HG03354 (cell line): ENCODE results near the gene C10orf67.
A peak's percentile ranks its signal among the peaks of the same experiment; 100 is the strongest.
"Not testable (repeated sequence)": the region's sequence is repeated elsewhere in the genome, so short reads cannot be mapped to it uniquely, and the experiment has no call there.

Source experiments
- ATAC-seq: cut with Tn5 transposase; IDR thresholded peaks from one replicate; pipeline ENCODE4 v1.9.1; 2021; ENCODE audit warnings: mild to moderate bottlenecking; ENCODE audit not compliant: unreplicated experiment, poor library complexity, severe bottlenecking

C10orf67 gene

DNA sequence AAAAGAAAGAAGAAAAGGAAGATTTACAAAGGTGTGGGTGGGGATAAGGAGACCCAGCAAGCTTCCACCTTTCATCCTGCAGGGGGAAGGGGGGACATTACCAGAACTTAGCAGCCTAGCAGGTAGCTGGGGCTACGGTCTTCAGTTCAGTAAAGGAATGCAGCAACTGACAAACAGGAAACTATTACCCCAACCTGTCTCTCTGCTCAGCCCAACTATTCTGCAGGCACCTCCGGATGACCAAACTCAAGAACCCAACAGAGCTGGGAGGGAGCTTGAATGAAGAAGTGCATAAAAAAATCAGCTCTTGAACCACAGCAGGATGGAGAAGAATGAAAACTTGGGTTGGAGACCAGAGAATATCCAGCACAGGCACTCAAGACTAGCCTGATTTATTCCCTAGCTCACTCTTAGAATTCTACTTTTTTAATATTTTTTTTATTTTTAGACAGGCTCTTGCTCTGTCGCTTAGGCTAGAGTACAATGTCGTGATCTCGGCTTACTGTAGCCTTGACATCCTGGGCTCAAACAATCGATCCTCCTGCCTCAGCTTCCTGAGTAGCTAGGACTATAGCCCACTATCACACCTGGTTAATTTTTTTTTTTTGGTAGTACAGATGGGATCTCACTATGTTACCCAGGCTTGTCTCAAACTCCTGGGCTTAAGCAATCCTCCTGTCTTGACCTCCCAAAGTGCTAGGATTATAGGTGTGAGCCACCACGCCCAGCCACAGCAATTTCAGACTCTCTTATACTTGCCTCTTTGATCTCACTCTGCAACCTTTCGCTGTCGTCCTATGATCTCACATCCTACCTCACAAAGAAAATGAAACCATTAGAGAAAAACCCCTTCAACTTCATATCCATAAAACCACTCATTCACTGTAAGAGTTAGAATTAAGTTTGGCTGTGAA is 18.5 kb upstream of the C10orf67 start:
- peak; percentile 44 for ATAC-seq

DNA sequence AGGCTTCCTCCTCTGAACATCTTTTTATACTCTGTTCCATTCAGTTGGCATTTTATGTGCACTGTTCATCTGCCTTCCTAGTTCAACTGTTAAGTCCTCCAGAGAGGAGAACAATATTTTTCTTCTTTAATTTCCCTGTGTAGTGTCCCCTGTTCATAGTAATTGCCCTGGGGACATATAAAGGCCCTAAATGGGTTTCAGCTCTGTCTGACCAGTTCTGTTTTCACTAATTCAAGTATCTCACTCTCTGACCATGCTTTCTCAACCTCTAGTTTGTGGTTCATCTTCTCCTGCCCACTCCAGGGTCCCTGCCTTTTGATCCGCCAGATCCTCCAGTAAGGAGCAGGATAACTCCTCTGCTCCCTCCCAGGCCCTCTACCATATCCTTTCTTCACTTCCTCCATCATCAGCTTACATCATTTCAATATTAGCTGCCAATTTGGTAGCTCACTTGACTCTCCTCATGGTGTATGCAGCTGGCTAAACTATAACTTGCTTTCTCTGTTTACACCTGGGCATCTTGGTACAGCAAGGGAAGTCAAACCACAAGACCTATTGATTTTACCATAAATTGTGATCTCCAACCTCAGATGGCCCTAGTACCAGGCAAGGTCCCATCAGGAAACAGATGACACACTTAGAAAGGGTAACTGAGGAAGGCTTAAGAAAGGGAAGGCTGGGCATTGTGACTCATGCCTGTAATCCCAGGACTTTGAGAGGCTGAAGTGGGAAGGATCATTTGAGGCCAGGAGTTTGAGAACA is 17.7 kb upstream of the C10orf67 start:
- peak; percentile 58 for ATAC-seq

GRCh38 chr10:23361665-23362064 is 17.1 kb upstream of the C10orf67 start:
- ATAC-seq: no peak

- ATAC-seq: no peak
Observed at GRCh38 chr10:23359692-23360380, 15.2 kb upstream of the C10orf67 start.

DNA sequence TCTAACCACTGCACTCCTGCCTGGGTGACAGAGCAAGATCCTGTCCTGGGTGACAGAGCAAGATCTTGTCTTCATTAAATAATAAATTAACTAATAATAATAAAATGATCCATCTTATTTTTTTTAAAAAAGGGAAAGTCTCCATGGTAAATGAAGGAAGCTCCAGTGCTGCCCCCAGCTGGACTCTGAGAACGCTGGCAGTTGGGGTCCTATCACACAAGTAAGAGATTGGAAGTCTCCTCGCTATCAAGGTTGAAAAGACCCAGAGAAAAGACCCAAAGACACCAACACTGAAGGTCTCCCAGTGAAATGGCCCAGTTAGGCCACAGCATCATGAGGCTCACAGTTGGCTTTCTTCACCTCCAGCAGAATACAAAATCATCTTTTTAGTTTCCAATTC is 13.8 kb upstream of the C10orf67 start:
- ATAC-seq: no peak

GRCh38 chr10:23354630-23355279 is 10.2 kb upstream of the C10orf67 start:
- no peak for ATAC-seq

GRCh38 chr10:23351926-23352519 is 7.4 kb upstream of the C10orf67 start:
- no peak for ATAC-seq

GRCh38 chr10:23350706-23351105 is 6.1 kb upstream of the C10orf67 start:
- not testable (repeated sequence) for ATAC-seq

- ATAC-seq: no peak
Observed at GRCh38 chr10:23345861-23346260, 1.3 kb upstream of the C10orf67 start.

DNA sequence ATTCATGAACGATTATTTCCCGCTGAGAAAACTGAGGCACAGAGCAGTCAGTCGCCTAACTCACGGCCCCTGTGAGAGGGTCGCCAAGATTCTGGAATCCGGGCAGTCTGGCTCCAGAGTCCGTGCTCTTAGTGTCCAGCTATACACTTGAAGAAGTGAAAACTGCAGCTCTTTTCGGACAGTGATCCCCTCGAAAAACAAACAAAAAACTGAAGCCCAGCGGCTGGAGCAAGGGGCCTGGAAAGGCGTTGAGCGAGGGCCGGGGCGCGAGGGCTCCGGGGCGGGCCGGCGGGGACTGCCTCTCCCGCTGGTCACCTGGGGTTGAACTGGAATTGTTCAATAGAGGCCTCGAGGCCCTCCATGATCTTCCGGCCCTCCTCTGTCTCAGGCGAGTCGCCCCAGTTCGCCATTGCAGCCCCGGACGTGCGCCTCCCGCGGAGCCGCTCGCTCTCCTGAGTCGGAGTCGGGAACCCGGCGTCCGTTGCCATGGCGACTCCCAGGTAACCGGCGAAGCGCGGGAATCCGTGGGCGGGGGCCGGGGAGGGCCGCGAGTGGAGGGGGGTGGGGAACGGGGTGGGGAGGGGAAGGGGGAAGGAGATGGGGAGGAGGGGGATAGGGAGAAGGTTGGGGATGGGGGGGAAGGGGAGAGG is 881 bp downstream of the C10orf67 start:
- ATAC-seq: no peak

DNA sequence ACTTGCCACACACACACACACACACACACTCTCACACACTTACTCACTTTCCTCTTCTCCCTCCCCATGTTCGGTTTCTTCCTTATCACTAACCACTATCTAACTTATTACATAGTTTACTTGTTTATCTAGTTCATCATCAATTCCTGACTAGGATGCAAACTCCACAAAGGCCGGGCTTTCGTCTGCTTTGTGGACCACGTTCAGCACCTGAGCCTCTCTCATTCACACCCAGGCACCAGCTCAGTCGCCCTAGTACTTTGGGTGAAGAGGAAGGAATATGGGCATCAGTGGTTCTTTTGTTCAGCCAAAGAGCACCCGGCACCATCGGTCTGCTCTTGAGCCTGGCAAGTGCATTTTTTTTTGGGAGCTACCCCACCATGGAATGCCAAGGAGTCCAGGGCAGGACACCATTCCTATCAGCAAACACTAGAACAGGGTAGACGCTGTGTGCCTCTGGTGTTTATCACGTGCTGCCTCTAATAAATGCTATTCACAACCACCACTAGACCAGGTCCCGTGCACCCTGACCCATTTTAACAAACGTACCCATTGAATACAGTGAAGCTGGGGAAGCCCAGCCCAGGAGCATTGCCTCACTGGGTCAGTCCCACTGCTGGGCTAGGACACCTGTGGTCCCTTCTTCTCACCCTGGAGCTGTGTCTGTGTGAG is 2.2 kb downstream of the C10orf67 start:
- no peak for ATAC-seq

GRCh38 chr10:23341004-23341403 is 3.6 kb downstream of the C10orf67 start:
- peak; percentile 36 for ATAC-seq

- ATAC-seq: no peak
Observed at GRCh38 chr10:23340354-23340753, 4.2 kb downstream of the C10orf67 start.

DNA sequence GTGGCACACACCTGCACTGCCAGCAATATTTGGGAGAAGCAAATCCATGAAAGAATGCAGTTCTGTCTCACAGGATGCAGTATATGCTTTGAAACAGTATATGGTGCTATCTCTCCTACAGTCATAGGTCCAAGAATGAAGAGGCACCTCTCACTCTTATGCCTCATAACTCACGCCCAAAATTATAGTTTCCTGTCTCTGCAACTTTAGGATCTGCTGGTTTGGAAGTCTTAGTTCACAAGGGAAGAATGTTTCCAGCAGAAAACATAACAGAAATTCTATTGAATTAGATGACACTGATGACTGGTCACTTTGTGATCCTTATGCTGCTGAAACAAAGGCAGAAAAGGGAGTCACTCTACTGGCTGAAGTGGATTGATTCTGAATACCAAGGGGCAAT is 5.7 kb downstream of the C10orf67 start:
- ATAC-seq: peak; percentile 27

DNA sequence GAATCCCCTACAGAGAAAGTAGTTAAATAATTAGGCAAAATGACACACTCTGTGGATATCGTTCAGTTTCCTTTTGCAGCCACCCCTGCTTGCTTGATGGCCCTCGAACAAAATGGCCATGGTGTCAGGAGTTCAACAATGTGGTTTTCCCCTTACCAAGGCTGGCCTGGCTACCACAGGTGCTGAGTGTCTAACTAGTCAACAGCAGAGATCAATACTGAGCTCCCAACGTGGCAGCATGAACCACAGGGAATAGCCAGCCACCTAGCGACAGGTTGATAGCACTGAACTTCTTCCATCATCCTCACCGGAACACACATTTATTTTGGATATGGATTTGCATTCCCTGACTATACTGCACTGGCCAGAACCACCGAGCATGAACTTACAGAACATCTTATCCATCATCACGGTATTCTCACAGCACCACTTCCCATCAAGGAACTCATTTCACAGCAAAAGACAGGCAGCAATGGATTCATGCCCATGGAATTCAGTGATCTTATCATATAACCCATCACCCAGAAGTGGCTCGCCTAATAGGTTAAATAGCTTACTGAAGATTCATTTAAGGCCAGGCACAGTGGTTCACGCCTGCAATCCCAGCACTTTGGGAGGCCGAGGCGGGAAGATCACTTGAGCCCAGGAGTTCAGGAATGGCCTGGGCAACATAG is 6.3 kb downstream of the C10orf67 start:
- ATAC-seq: peak; percentile 37

DNA sequence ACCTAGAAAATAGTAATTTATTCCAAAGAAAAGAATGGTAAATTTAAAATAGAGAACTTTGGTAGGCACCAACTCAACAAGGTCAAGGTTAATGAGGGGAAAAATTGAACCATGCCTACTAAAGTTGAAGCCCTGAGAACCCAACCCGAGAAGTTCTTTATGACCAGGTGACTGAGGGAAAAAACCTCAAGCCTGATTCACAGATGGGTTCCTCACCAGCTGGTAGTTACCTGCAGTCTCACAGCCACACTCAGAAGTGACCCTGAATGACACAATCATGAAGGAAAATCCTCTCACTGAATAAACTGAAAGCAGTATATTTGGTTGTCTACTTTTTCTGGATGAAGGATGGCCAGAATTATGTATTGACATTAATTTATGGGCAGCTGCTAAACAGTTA is 7.0 kb downstream of the C10orf67 start:
- ATAC-seq: peak; percentile 49

GRCh38 chr10:23331567-23332301 is 12.9 kb downstream of the C10orf67 start:
- peak; percentile 52 for ATAC-seq
